ENCODE data around the gene TFF3. TPM values are rescaled to one million over a fixed set of nuclear protein-coding genes. Genes with fewer than 3 reads are reported as not detected.

Gene TFF3
- total RNA-seq, 1 donor from 2014 or later: 46.1 TPM

- Mint-ChIP-seq H3K4me1 (ENCODE audit: unreplicated experiment) (no peaks in the 10 kb centered on the region), H3K27me3 (ENCODE audit: unreplicated experiment) (no peaks in the 10 kb centered on the region), H3K27ac (ENCODE audit: unreplicated experiment) (no peak overlapping the region), H3K36me3 (ENCODE audit: unreplicated experiment) (no peaks in the 10 kb centered on the region), H3K4me3 (ENCODE audit: unreplicated experiment) (no peak overlapping the region), H3K9me3 (ENCODE audit: unreplicated experiment) (no peaks in the 10 kb centered on the region)
- DNase-seq (ENCODE audit: extremely low spot score, unreplicated experiment): peak; percentile 80
- no peak for TF ChIP-seq CTCF (IDR thresholded peaks at IDR 0.05)
Observed at GRCh38 chr21:42343556-42343955, 28.3 kb upstream of the TFF3 start.

GRCh38 chr21:42343101-42343500 lies 27.9 kb upstream of the TFF3 start:
- H3K27ac Mint-ChIP-seq (ENCODE audit: unreplicated experiment): no peak overlapping the region
- DNase-seq (ENCODE audit: extremely low spot score, unreplicated experiment): peak; percentile 62
- peaks cover under 1% of the 10 kb centered on the region for H3K4me1 Mint-ChIP-seq (ENCODE audit: unreplicated experiment)
- no peak overlapping the region for H3K4me3 Mint-ChIP-seq (ENCODE audit: unreplicated experiment)
- TF ChIP-seq CTCF (IDR thresholded peaks at IDR 0.05): no peak
- no peaks in the 10 kb centered on the region for H3K9me3 Mint-ChIP-seq (ENCODE audit: unreplicated experiment)
- no peaks in the 10 kb centered on the region for H3K27me3 Mint-ChIP-seq (ENCODE audit: unreplicated experiment)
- H3K36me3 Mint-ChIP-seq (ENCODE audit: unreplicated experiment): no peaks in the 10 kb centered on the region

GRCh38 chr21:42341776-42342542 lies 26.8 kb upstream of the TFF3 start:
- peak; percentile 54 for DNase-seq (ENCODE audit: extremely low spot score, unreplicated experiment)
- Mint-ChIP-seq H3K4me3 (ENCODE audit: unreplicated experiment) (no peak overlapping the region), H3K27ac (ENCODE audit: unreplicated experiment) (no peak overlapping the region), H3K4me1 (ENCODE audit: unreplicated experiment) (peaks cover 4% of the 10 kb centered on the region), H3K27me3 (ENCODE audit: unreplicated experiment) (peaks cover 9% of the 10 kb centered on the region), H3K9me3 (ENCODE audit: unreplicated experiment) (no peaks in the 10 kb centered on the region), H3K36me3 (ENCODE audit: unreplicated experiment) (no peaks in the 10 kb centered on the region)
- TF ChIP-seq CTCF (IDR thresholded peaks at IDR 0.05): no peak

- no peak overlapping the region for H3K4me3 Mint-ChIP-seq (ENCODE audit: unreplicated experiment)
- H3K36me3 Mint-ChIP-seq (ENCODE audit: unreplicated experiment): no peaks in the 10 kb centered on the region
- DNase-seq (ENCODE audit: extremely low spot score, unreplicated experiment): peak; percentile 66
- no peaks in the 10 kb centered on the region for H3K9me3 Mint-ChIP-seq (ENCODE audit: unreplicated experiment)
- no peak for TF ChIP-seq CTCF (IDR thresholded peaks at IDR 0.05)
- H3K27ac Mint-ChIP-seq (ENCODE audit: unreplicated experiment): no peak overlapping the region
- peaks cover 4% of the 10 kb centered on the region for H3K4me1 Mint-ChIP-seq (ENCODE audit: unreplicated experiment)
- H3K27me3 Mint-ChIP-seq (ENCODE audit: unreplicated experiment): peaks cover 22% of the 10 kb centered on the region
Observed at GRCh38 chr21:42340187-42341050, 25.2 kb upstream of the TFF3 start.
